K562 (cell line): ENCODE results near the gene NRG2.

Source experiments
- ZBTB43 ChIP-seq: sonication (generic); formaldehyde crosslinking; IDR thresholded peaks from 2 replicates; pipeline ENCODE4 v1.8.0; 2023; ENCODE audit warnings: mild to moderate bottlenecking, missing genetic modification reagents
- ZNF174 ChIP-seq: fragments of 250-450 bp; sonication (Bioruptor Pico); IDR thresholded peaks from 2 replicates; pipeline ENCODE4 v1.4.0; 2020; ENCODE audit warnings: mild to moderate bottlenecking

- TF ChIP-seq ZNF174 (CRISPR knock-in tag) (no peak), ZBTB43 (CRISPR knock-in tag) (no peak)
Measured at GRCh38 chr5:139946006-139946405, 97.1 kb downstream of the NRG2 start.
